ENCODE measurements around the gene ZNF487.

GRCh38 chr10:43436291-43437140 lies at the start of gene ZNF487:
- TF ChIP-seq EZH2phosphoT487 (IDR thresholded peaks at IDR 0.05; ENCODE audit: insufficient read depth, low read depth), result no peak
- no peak for TF ChIP-seq EZH2 (IDR thresholded peaks at IDR 0.05; ENCODE audit: insufficient read depth, poor library complexity, severe bottlenecking)

Measured in GM23248 (cell line).